Naive thymus-derived CD4-positive, alpha-beta T cell (primary cell): ENCODE results near the gene KRTAP24-1. TPM values are rescaled to one million over a fixed set of nuclear protein-coding genes. Genes with fewer than 3 reads are reported as not detected.

Experiments used
- ATAC-seq: fragments of 150-1000 bp; cut with Tn5 transposase; 2 replicates; pipeline ENCODE4 v1.10.0; 2021; ENCODE audit warnings: mild to moderate bottlenecking, moderate library complexity
- CTCF ChIA-PET: fragments of 350-600 bp; sonication (Branson Sonifier 250); formaldehyde crosslinking; loops from one replicate; lab custom pipeline; 2021; ENCODE audit warnings: antibody characterized with exemption; lab: Charles Lee
- POLR2A ChIA-PET: fragments of 350-600 bp; sonication (Branson Sonifier 250); formaldehyde crosslinking; loops from one replicate; lab custom pipeline; 2021; ENCODE audit warnings: antibody characterized with exemption, inconsistent platforms; lab: Charles Lee
- DNase-seq, 9 donors: peaks; one replicate each; pipeline versions ENCODE4 v3.0.0 to v3.0.0-alpha.2; 2020 to 2022; ENCODE audit warnings: mixed read lengths in 1 of 9
- H3K27ac ChIP-seq: one replicate; pipeline ENCODE4 v1.7.0; 2013; ENCODE audit warnings: mild to moderate bottlenecking, low read depth, low read length, moderate library complexity
- H3K27me3 ChIP-seq, 2 donors: one replicate each; pipeline ENCODE4 v1.7.0; 2013; ENCODE audit warnings: low read length in 2 of 2, mild to moderate bottlenecking in 2 of 2, moderate library complexity in 2 of 2; ENCODE audit not compliant: control insufficient read depth in 2 of 2, insufficient read depth in 2 of 2
- H3K36me3 ChIP-seq, 3 experiments: 1 replicate in 2 of 3; 2 replicates in 1 of 3; pipeline ENCODE4 v1.7.0; 2013; ENCODE audit warnings: low read length in 3 of 3, mild to moderate bottlenecking in 3 of 3, moderate library complexity in 1 of 3; ENCODE audit not compliant: insufficient read depth in 3 of 3, control insufficient read depth in 2 of 3
- H3K4me1 ChIP-seq, 2 donors: one replicate each; pipeline ENCODE4 v1.7.0; 2013; ENCODE audit warnings: low read length in 2 of 2, mild to moderate bottlenecking in 2 of 2, moderate library complexity in 1 of 2; ENCODE audit not compliant: control insufficient read depth in 2 of 2, insufficient read depth in 2 of 2
- H3K4me3 ChIP-seq: 2 replicates; pipeline ENCODE4 v1.7.0; 2013; ENCODE audit warnings: mild to moderate bottlenecking, low read length
- H3K9me3 ChIP-seq, 3 experiments: 1 replicate in 2 of 3; 2 replicates in 1 of 3; pipeline ENCODE4 v1.7.0; 2013; ENCODE audit warnings: low read length in 3 of 3; ENCODE audit not compliant: control insufficient read depth in 2 of 3
- H3K27ac Mint-ChIP-seq, 9 donors: one replicate each; pipeline ENCODE4 v1.8.0; 2020 to 2022; ENCODE audit warnings: mixed read lengths in 9 of 9, mild to moderate bottlenecking in 8 of 9, moderate library complexity in 5 of 9, inconsistent platforms in 2 of 9
- H3K27me3 Mint-ChIP-seq, 5 donors: one replicate each; pipeline ENCODE4 v1.8.0; 2021 to 2022; ENCODE audit warnings: mixed read lengths in 5 of 5, mild to moderate bottlenecking in 1 of 5
- H3K36me3 Mint-ChIP-seq, 5 donors: one replicate each; pipeline ENCODE4 v1.8.0; 2020 to 2022; ENCODE audit warnings: mixed read lengths in 5 of 5, mild to moderate bottlenecking in 3 of 5, inconsistent platforms in 1 of 5
- H3K4me1 Mint-ChIP-seq, 7 donors: one replicate each; pipeline ENCODE4 v1.8.0; 2020 to 2022; ENCODE audit warnings: mixed read lengths in 7 of 7, mild to moderate bottlenecking in 3 of 7, inconsistent platforms in 1 of 7
- H3K4me3 Mint-ChIP-seq, 10 donors: one replicate each; pipeline ENCODE4 v1.8.0; 2020 to 2022; ENCODE audit warnings: mild to moderate bottlenecking in 10 of 10, mixed read lengths in 10 of 10, moderate library complexity in 6 of 10, inconsistent platforms in 2 of 10
- H3K9me3 Mint-ChIP-seq, 11 donors: one replicate each; pipeline ENCODE4 v1.8.0; 2020 to 2022; ENCODE audit warnings: mixed read lengths in 11 of 11, mild to moderate bottlenecking in 4 of 11, inconsistent platforms in 1 of 11, moderate library complexity in 1 of 11
- intact Hi-C, 2 donors: fragments of 100-400 bp; cut with micrococcal nuclease; formaldehyde crosslinking; loops; one replicate each; pipeline ENCODE4 v1.15.1; 2023
- polyA plus RNA-seq, 2 donors: library from polyadenylated mRNA; unstranded; fragments of 300-500 nt; fragmentation: Illumina TruSeq; gene quantifications; one replicate each; pipeline ENCODE4 v1.2.3, GENCODE V29; 2021
- total RNA-seq, 6 experiments: library from RNA in 5 of 6; stranded (reverse) in 5 of 6; gene quantifications; 1 replicate in 5 of 6; 2 replicates in 1 of 6; pipeline ENCODE4 v1.2.3 and lab custom pipeline; 2021 to 2026

KRTAP24-1 gene
- total RNA-seq: not detected
- not detected for polyA plus RNA-seq
- total RNA-seq (lab: John Stamatoyannopoulos, UW): not detected

GRCh38 chr21:30282850-30283249 is at the start of gene KRTAP24-1:
Gene KRTAP24-1, minus strand, starts transcription at chr21:30282950. Its CDS starts 18 bp downstream, at chr21:30282932.
- H3K9me3 ChIP-seq: no peaks in the 10 kb centered on the region
- Mint-ChIP-seq H3K27me3 (peaks cover 0 to 28% (median 10%) of the 10 kb centered on the region in 5 donors), H3K4me3 (no peak within 1 kb of the TSS), H3K9me3 (peaks cover 0 to 5% (median 0%) of the 10 kb centered on the region in 11 donors), H3K27ac (no peak within 1 kb of the TSS), H3K4me1 (no peaks in the 10 kb centered on the region), H3K36me3 (no peaks in the 10 kb centered on the region)
- ATAC-seq (no peak), DNase-seq (no peak)
- H3K4me3 ChIP-seq: no peak within 1 kb of the TSS
- no peak within 1 kb of the TSS for H3K27ac ChIP-seq
- no peaks in the 10 kb centered on the region for H3K27me3 ChIP-seq
- no peaks in the 10 kb centered on the region for H3K4me1 ChIP-seq
- CTCF ChIA-PET: no interaction called here
- POLR2A ChIA-PET: no interaction called here
- H3K36me3 ChIP-seq: no peaks in the 10 kb centered on the region
- intact Hi-C loops: no loop called here

- ATAC-seq (no peak), DNase-seq (no peak)
- no peaks in the 10 kb centered on the region for H3K36me3 Mint-ChIP-seq
- H3K9me3 ChIP-seq: peaks cover 0 to 5% (median 0%) of the 10 kb centered on the region in 3 experiments
- no peaks in the 10 kb centered on the region for H3K4me1 Mint-ChIP-seq
- no peaks in the 10 kb centered on the region for H3K4me1 ChIP-seq
- intact Hi-C loops: no loop called here
- H3K4me3 Mint-ChIP-seq: no peak overlapping the region
- H3K9me3 Mint-ChIP-seq: peaks cover 0 to 33% (median 8%) of the 10 kb centered on the region in 11 donors
- peaks cover 0 to 27% (median 4%) of the 10 kb centered on the region in 5 donors for H3K27me3 Mint-ChIP-seq
- no peak overlapping the region for H3K27ac ChIP-seq
- ChIA-PET CTCF (no interaction called here), POLR2A (no interaction called here)
- no peak overlapping the region for H3K27ac Mint-ChIP-seq
- H3K36me3 ChIP-seq: no peaks in the 10 kb centered on the region
- H3K4me3 ChIP-seq: no peak overlapping the region
- no peaks in the 10 kb centered on the region for H3K27me3 ChIP-seq
These were observed 46.6 kb upstream of the KRTAP24-1 start for GRCh38 chr21:30329203-30329875.

- ChIA-PET POLR2A (no interaction called here), CTCF (no interaction called here)
- Histone ChIP-seq H3K27ac (no peak overlapping the region), H3K36me3 (no peaks in the 10 kb centered on the region), H3K9me3 (peaks cover 0 to 5% (median 0%) of the 10 kb centered on the region in 3 experiments), H3K4me3 (no peak overlapping the region), H3K27me3 (no peaks in the 10 kb centered on the region), H3K4me1 (no peaks in the 10 kb centered on the region)
- H3K9me3 Mint-ChIP-seq: peaks cover 0 to 35% (median 10%) of the 10 kb centered on the region in 11 donors
- intact Hi-C loops: no loop called here
- no peaks in the 10 kb centered on the region for H3K36me3 Mint-ChIP-seq
- H3K27ac Mint-ChIP-seq: no peak overlapping the region
- no peak overlapping the region for H3K4me3 Mint-ChIP-seq
- H3K27me3 Mint-ChIP-seq: peaks cover 0 to 39% (median 4%) of the 10 kb centered on the region in 5 donors
- no peak for ATAC-seq
- DNase-seq: no peak
- no peaks in the 10 kb centered on the region for H3K4me1 Mint-ChIP-seq
These were observed 43.6 kb upstream of the KRTAP24-1 start for GRCh38 chr21:30326390-30326789.

GRCh38 chr21:30320215-30320614 is 37.5 kb upstream of the KRTAP24-1 start, which contains the start of gene KRTAP26-1:
Gene KRTAP26-1, minus strand, starts transcription at chr21:30320315. Its CDS starts 280 bp downstream, at chr21:30320035.
- Mint-ChIP-seq H3K36me3 (no peaks in the 10 kb centered on the region), H3K9me3 (peaks cover 0 to 7% (median 0%) of the 10 kb centered on the region in 11 donors), H3K4me1 (no peaks in the 10 kb centered on the region), H3K4me3 (no peak within 1 kb of the TSS), H3K27ac (no peak within 1 kb of the TSS), H3K27me3 (peaks cover 0 to 22% (median 5%) of the 10 kb centered on the region in 5 donors)
- Histone ChIP-seq H3K27ac (no peak within 1 kb of the TSS), H3K4me3 (no peak within 1 kb of the TSS), H3K4me1 (no peaks in the 10 kb centered on the region), H3K9me3 (no peaks in the 10 kb centered on the region), H3K36me3 (no peaks in the 10 kb centered on the region), H3K27me3 (no peaks in the 10 kb centered on the region)
- intact Hi-C loops: no loop called here
- ChIA-PET CTCF (no interaction called here), POLR2A (no interaction called here)
- DNase-seq (no peak), ATAC-seq (no peak)

- ChIA-PET CTCF (no interaction called here), POLR2A (no interaction called here)
- Mint-ChIP-seq H3K27me3 (peaks cover 0 to 25% (median 5%) of the 10 kb centered on the region in 5 donors), H3K4me3 (no peak overlapping the region), H3K9me3 (peaks cover 0 to 5% (median 0%) of the 10 kb centered on the region in 11 donors), H3K27ac (no peak overlapping the region), H3K36me3 (no peaks in the 10 kb centered on the region), H3K4me1 (no peaks in the 10 kb centered on the region)
- no peak for DNase-seq
- no peak for ATAC-seq
- Histone ChIP-seq H3K27me3 (no peaks in the 10 kb centered on the region), H3K4me3 (no peak overlapping the region), H3K4me1 (no peaks in the 10 kb centered on the region), H3K36me3 (no peaks in the 10 kb centered on the region), H3K9me3 (no peaks in the 10 kb centered on the region), H3K27ac (no peak overlapping the region)
- intact Hi-C loops: no loop called here
These were observed 33.0 kb upstream of the KRTAP24-1 start for GRCh38 chr21:30315701-30316100.

GRCh38 chr21:30306884-30307283 is 24.1 kb upstream of the KRTAP24-1 start:
- Histone ChIP-seq H3K27me3 (no peaks in the 10 kb centered on the region), H3K36me3 (no peaks in the 10 kb centered on the region), H3K27ac (no peak overlapping the region), H3K9me3 (no peaks in the 10 kb centered on the region), H3K4me1 (no peaks in the 10 kb centered on the region), H3K4me3 (no peak overlapping the region)
- Mint-ChIP-seq H3K9me3 (peaks cover 0 to 4% (median 2%) of the 10 kb centered on the region in 11 donors), H3K36me3 (no peaks in the 10 kb centered on the region), H3K4me3 (no peak overlapping the region), H3K4me1 (no peaks in the 10 kb centered on the region), H3K27me3 (peaks cover 0 to 10% (median 0%) of the 10 kb centered on the region in 5 donors), H3K27ac (no peak overlapping the region)
- CTCF ChIA-PET: no interaction called here
- intact Hi-C loops: no loop called here
- DNase-seq: no peak
- no peak for ATAC-seq
- POLR2A ChIA-PET: no interaction called here

GRCh38 chr21:30305136-30305535 is 22.4 kb upstream of the KRTAP24-1 start:
- Mint-ChIP-seq H3K36me3 (peaks cover 0 to 5% (median 0%) of the 10 kb centered on the region in 5 donors), H3K9me3 (peaks cover 0 to 19% (median 2%) of the 10 kb centered on the region in 11 donors), H3K4me3 (no peak overlapping the region), H3K27me3 (peaks cover 0 to 10% (median 0%) of the 10 kb centered on the region in 5 donors), H3K4me1 (no peaks in the 10 kb centered on the region), H3K27ac (no peak overlapping the region)
- Histone ChIP-seq H3K36me3 (no peaks in the 10 kb centered on the region), H3K27ac (no peak overlapping the region), H3K27me3 (no peaks in the 10 kb centered on the region), H3K9me3 (no peaks in the 10 kb centered on the region), H3K4me3 (no peak overlapping the region), H3K4me1 (no peaks in the 10 kb centered on the region)
- ATAC-seq: no peak
- no peak for DNase-seq
- POLR2A ChIA-PET: no interaction called here
- CTCF ChIA-PET: no interaction called here
- intact Hi-C loops: no loop called here
